LNCaP clone FGC (cell line): ENCODE measurements around the gene MDFIC.

ENCODE experiments used
- DNase-seq: peaks from one replicate; pipeline ENCODE4 v3.0.0-alpha.2; 2011; ENCODE audit warnings: low read depth
- H3K4me3 ChIP-seq: 2 replicates; pipeline ENCODE4 v1.5.1; 2011; ENCODE audit warnings: mild to moderate bottlenecking, low read depth, low read length, control low read depth
- TF ChIP-seq, protein P1 (sequence below): IDR thresholded peaks from 2 replicates; pipeline ENCODE4 v1.5.1; 2012; ENCODE audit warnings: mild to moderate bottlenecking; ENCODE audit not compliant: control insufficient read depth, insufficient read depth; ENCODE audit errors: extremely low read depth

The MDFIC gene

DNA sequence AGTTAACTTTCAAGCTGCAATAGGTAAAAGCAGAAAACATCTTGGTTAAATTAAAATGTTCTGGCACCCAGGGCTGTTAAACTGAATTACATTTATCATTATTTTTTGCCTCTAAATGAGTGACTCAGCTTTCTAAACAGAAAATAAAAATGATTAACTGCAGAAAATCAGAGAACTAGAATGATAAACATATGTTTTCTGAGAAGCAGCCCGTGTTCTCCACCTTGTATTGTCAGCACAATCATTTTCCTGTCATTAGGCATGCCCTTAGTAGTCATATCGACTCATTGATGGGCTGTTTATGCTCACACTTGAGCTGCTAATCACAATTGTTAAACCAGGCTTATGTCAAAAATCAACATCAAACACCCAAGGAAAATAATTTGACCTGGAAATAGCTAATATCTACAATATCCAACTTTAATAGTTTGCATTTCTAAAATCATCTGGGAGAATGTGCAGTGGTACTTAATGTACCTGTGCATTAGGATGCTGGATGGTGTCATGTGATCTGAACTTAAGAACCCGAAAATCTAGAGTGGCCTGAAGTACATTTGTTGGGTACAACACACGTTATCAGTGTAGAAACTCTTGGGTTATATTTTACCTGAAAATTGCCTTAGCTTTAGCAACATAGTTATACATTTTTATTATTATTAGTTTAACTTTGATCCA, 2.3 kb downstream of the MDFIC start:
- DNase-seq = no peak
- TF ChIP-seq, protein P1, sequence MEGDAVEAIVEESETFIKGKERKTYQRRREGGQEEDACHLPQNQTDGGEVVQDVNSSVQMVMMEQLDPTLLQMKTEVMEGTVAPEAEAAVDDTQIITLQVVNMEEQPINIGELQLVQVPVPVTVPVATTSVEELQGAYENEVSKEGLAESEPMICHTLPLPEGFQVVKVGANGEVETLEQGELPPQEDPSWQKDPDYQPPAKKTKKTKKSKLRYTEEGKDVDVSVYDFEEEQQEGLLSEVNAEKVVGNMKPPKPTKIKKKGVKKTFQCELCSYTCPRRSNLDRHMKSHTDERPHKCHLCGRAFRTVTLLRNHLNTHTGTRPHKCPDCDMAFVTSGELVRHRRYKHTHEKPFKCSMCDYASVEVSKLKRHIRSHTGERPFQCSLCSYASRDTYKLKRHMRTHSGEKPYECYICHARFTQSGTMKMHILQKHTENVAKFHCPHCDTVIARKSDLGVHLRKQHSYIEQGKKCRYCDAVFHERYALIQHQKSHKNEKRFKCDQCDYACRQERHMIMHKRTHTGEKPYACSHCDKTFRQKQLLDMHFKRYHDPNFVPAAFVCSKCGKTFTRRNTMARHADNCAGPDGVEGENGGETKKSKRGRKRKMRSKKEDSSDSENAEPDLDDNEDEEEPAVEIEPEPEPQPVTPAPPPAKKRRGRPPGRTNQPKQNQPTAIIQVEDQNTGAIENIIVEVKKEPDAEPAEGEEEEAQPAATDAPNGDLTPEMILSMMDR = no peak
- no peak overlapping the region for H3K4me3 ChIP-seq

- H3K4me3 ChIP-seq = no peak overlapping the region
- no peak for DNase-seq
- TF ChIP-seq, protein P1 = no peak
Measured at GRCh38 chr7:114925434-114925833, 3.5 kb downstream of the MDFIC start.

DNA sequence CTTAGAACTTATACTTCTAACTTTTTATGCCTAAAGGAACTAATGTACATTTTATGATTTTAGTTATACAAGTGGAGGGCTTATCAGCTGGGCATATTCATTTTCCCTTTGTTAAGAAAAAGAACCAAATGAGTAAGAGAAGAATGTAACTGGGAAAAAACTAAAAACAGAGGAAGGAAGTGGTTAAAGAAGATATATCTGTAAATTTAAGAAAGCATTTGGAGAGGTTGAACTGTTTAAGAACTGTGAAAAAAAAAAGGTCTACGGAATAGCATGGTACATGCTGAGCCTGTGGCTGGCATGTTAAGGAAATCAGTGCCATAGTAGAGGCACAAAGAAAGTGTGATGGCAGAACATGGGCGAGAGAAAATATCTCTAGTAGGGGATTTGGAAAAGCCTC, 6.2 kb downstream of the MDFIC start:
- no peak for DNase-seq
- no peak overlapping the region for H3K4me3 ChIP-seq
- TF ChIP-seq, protein P1 = no peak

GRCh38 chr7:114929570-114929969, 7.7 kb downstream of the MDFIC start:
- TF ChIP-seq, protein P1 = no peak
- no peak for DNase-seq
- no peak overlapping the region for H3K4me3 ChIP-seq

DNA sequence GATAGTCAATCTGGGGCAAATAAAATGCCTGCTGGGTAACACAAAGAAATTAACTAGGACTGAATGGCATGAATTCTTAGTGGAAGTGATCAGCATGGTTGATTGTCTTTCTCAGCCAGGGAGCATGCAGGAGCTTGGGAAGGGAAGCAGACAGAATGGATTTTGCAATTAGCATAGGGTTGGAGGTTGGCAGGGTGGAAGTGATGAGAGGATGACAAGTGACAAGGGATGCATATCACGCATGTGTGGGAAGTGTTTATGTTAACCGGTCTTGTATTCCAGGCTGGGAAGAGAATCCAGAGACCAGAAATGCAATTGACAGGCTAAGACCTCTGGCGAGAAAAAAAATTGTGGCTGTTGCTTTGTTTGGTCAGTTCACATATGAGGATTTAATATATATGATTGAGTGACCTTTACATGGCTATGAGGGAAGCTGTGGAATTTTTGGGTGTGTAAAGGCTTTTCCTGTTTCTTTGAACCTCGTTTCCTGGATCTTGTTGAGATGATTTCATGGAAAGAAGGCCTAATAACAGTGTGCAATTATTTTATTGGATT, 8.3 kb downstream of the MDFIC start:
- no peak for DNase-seq
- TF ChIP-seq, protein P1 = no peak

GRCh38 chr7:114930829-114931655, 9.1 kb downstream of the MDFIC start:
- TF ChIP-seq, protein P1 = no peak
- no peak for DNase-seq
- no peak overlapping the region for H3K4me3 ChIP-seq

More for the DNA sequence above, 8.3 kb downstream of the MDFIC start:
- no peak overlapping the region for H3K4me3 ChIP-seq

GRCh38 chr7:114931656-114932011, 9.7 kb downstream of the MDFIC start:
- TF ChIP-seq, protein P1 = no peak
- H3K4me3 ChIP-seq = no peak overlapping the region
- DNase-seq = no peak
